ENCODE results near the gene VEGFA. TPM values are rescaled to one million over a fixed set of nuclear protein-coding genes. Genes with fewer than 3 reads are reported as not detected.

VEGFA gene
- polyA plus RNA-seq, 3 donors = 19.0 to 454 (median 32.0) TPM

DNA sequence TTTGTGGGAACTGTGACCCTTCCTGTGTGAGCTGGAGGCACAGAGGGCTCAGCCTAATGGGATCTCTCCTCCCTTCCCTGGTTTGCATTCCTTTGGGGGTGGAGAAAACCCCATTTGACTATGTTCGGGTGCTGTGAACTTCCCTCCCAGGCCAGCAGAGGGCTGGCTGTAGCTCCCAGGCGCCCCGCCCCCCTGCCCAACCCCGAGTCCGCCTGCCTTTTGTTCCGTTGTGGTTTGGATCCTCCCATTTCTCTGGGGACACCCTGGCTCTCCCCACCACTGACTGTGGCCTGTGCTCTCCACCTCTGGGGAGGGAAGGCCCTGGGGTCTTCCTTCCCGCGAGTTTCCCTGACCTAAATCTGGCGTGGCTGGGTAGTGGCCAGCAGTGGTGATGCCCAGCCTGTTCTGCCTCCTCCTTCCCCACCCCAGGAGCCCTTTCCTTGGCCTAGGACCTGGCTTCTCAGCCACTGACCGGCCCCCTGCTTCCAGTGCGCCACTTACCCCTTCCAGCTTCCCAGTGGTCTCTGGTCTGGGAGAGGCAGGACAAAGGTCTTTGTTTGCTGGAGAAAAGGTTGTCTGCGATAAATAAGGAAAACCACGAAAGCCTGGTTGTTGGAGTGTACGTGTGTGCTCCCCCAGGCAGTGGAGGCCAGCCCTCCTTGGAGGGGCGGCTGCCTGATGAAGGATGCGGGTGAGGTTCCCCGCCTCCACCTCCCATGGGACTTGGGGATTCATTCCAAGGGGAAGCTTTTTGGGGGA lies 4.9 kb downstream of the VEGFA start:
- Mint-ChIP-seq H3K36me3 (peaks cover 51 to 60% of the 10 kb centered on the region in 2 donors), H3K4me1 (peaks cover 43% of the 10 kb centered on the region), H3K27me3 (ENCODE audit: low read depth in 3 of 3) (peaks cover 0 to 4% (median 1%) of the 10 kb centered on the region in 3 donors), H3K9me3 (peaks cover 0 to 2% (median 0%) of the 10 kb centered on the region in 7 donors), H3K4me3 (peak overlapping the region; percentile 78 to 100), H3K27ac (peak overlapping the region in 5 of 7 donors; percentile 74 to 90 (median 81))
- Histone ChIP-seq H3K79me2 (ENCODE audit: insufficient read depth, low read length) (peaks cover 86% of the 10 kb centered on the region), H3K27me3 (ENCODE audit: control insufficient read depth in 2 of 2, insufficient read depth in 2 of 2, low read length in 2 of 2) (no peaks in the 10 kb centered on the region), H3K36me3 (replicated peaks in 1 of 2; ENCODE audit: control insufficient read depth in 1 of 2, insufficient read depth in 2 of 2, low read length in 2 of 2) (peaks cover 31 to 44% of the 10 kb centered on the region in 2 donors), H3K4me2 (replicated peaks; ENCODE audit: extremely low read depth, low read length, poor library complexity, severe bottlenecking) (peak overlapping the region; percentile 91), H3K4me3 (replicated peaks in 1 of 3; ENCODE audit: low read depth in 2 of 3, low read length in 3 of 3) (peak overlapping the region in 1 of 3 experiments; percentile 97), H3K9ac (ENCODE audit: insufficient read depth, low read length, poor library complexity, severe bottlenecking) (no peak overlapping the region), H4K20me1 (ENCODE audit: insufficient read depth, low read length) (peaks cover 97% of the 10 kb centered on the region), H3K27ac (ENCODE audit: low read depth in 1 of 2, low read length in 2 of 2) (no peak overlapping the region), H2AFZ (ENCODE audit: insufficient read depth, low read depth, low read length, poor library complexity, severe bottlenecking) (no peak overlapping the region), H3K9me3 (replicated peaks in 1 of 2; ENCODE audit: control insufficient read depth in 1 of 2, insufficient read depth in 1 of 2, low read length in 2 of 2) (no peaks in the 10 kb centered on the region), H3K4me1 (ENCODE audit: control insufficient read depth in 1 of 2, insufficient read depth in 2 of 2, low read length in 2 of 2) (peaks cover 36 to 40% of the 10 kb centered on the region in 2 donors)
- WGBS (ENCODE audit: insufficient coverage) = 33% methylated on average over 3 of the region's 17 CpGs
- intact Hi-C loops (cut with micrococcal nuclease) = loop anchor here (5.0 kb wide), 6 partner anchors 32 to 227 kb away; no protein-coding TSS in a partner anchor
- peak; percentile 88 for TF ChIP-seq CTCF (IDR thresholded peaks at IDR 0.05)
- peak; percentile 69 to 74 (median 73) for DNase-seq

DNA sequence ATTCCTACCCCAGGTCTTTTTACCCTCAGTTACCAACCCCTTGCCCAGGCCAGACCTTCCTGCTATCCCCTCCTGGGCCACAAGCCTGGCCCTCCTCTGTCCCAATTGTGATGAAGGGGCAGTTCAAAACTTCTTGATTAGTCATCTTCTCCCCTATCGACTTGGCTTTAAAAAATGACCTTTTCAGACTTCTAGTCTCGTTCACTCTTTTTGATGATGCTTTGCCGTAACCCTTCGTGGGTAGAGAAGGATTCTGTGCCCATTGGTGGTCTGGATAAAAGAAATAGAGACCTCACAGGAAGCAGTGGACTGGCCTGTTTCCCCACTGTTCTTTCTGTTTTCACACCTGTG lies 5.5 kb downstream of the VEGFA start:
- H3K4me1 ChIP-seq (ENCODE audit: control insufficient read depth in 1 of 2, insufficient read depth in 2 of 2, low read length in 2 of 2) = peaks cover 36 to 39% of the 10 kb centered on the region in 2 donors
- no peak overlapping the region for H3K9ac ChIP-seq (ENCODE audit: insufficient read depth, low read length, poor library complexity, severe bottlenecking)
- no CpG with 5 or more reads among the region's 4 CpGs for WGBS (ENCODE audit: insufficient coverage)
- no peaks in the 10 kb centered on the region for H3K9me3 ChIP-seq (replicated peaks in 1 of 2; ENCODE audit: control insufficient read depth in 1 of 2, insufficient read depth in 1 of 2, low read length in 2 of 2)
- no peak for TF ChIP-seq CTCF (IDR thresholded peaks at IDR 0.05)
- H3K36me3 ChIP-seq (replicated peaks in 1 of 2; ENCODE audit: control insufficient read depth in 1 of 2, insufficient read depth in 2 of 2, low read length in 2 of 2) = peaks cover 36 to 50% of the 10 kb centered on the region in 2 donors
- H3K4me2 ChIP-seq (replicated peaks; ENCODE audit: extremely low read depth, low read length, poor library complexity, severe bottlenecking) = peak overlapping the region; percentile 91
- H2AFZ ChIP-seq (ENCODE audit: insufficient read depth, low read depth, low read length, poor library complexity, severe bottlenecking) = no peak overlapping the region
- intact Hi-C loops (cut with micrococcal nuclease) = no loop called here
- peaks cover 57 to 65% of the 10 kb centered on the region in 2 donors for H3K36me3 Mint-ChIP-seq
- peak overlapping the region in 1 of 2 donors; percentile 100 for H3K4me3 Mint-ChIP-seq
- no peak overlapping the region for H3K27ac ChIP-seq (ENCODE audit: low read depth in 1 of 2, low read length in 2 of 2)
- no peaks in the 10 kb centered on the region for H3K27me3 ChIP-seq (ENCODE audit: control insufficient read depth in 2 of 2, insufficient read depth in 2 of 2, low read length in 2 of 2)
- H3K4me1 Mint-ChIP-seq = peaks cover 43% of the 10 kb centered on the region
- H3K4me3 ChIP-seq (replicated peaks in 1 of 3; ENCODE audit: low read depth in 2 of 3, low read length in 3 of 3) = no peak overlapping the region
- peaks cover 88% of the 10 kb centered on the region for H3K79me2 ChIP-seq (ENCODE audit: insufficient read depth, low read length)
- H3K9me3 Mint-ChIP-seq = no peaks in the 10 kb centered on the region
- DNase-seq = no peak
- H3K27me3 Mint-ChIP-seq (ENCODE audit: low read depth in 3 of 3) = peaks cover 0 to 4% (median 1%) of the 10 kb centered on the region in 3 donors
- peak overlapping the region in 4 of 7 donors; percentile 7 to 78 (median 43) for H3K27ac Mint-ChIP-seq
- peaks cover 100% of the 10 kb centered on the region for H4K20me1 ChIP-seq (ENCODE audit: insufficient read depth, low read length)

All from CD14-positive monocyte (primary cell).